Activated T-cell treated with anti-CD3 and anti-CD28 coated beads, Interleukin-2, amount 50 U/mL, for 1 hour (primary cell): ENCODE results near the gene EIF4G2.
"Not testable (repeated sequence)": the region's sequence is repeated elsewhere in the genome, so short reads cannot be mapped to it uniquely, and the experiment has no call there.

Experiments
- DNase-seq: peaks from one replicate; pipeline ENCODE4 v3.0.0-alpha.2; 2020

Gene EIF4G2

DNA sequence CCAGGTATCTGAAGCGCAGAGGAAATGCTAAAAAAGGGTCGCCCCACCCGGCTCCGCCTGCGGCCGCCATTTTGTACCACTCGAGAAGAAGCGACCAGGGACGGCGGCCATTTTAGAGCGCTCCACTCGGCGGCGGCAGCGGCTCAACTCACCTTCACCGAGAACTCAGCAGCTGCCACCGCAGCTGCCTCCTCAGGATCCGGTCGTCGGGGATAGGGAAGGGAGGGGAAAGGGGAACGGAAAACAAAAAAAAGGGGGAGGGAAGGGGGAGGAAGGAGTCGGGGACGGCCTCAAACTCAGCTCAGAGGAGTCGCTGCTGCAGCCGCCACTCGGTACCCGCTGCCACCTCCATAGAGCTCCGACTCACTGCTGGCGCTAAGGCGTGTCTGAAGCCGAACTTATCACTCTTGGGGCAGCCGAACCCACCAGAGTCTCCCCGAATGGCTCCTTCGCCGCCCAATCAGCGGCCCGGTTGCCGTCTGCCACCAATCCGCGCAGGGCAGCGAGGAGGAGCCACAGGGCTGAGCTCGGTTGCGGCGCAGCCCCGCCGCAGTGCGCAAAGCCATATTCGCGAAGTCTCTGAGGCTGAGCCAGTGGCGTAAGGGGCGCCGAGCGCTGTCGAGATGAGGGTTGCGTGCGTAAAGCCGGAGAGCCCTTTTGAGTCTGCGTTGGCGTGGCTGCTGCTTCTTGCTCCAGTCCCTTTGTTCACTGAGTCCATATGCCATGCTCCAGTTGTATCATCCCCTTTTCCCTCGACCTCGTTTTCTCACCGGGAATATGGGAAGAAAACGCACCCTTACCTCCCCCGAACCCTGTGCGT is at the start of gene EIF4G2:
Gene EIF4G2, minus strand, starts transcription at position 374 of the 820 bp plus-strand sequence.
- peak; percentile 99 for DNase-seq

DNA sequence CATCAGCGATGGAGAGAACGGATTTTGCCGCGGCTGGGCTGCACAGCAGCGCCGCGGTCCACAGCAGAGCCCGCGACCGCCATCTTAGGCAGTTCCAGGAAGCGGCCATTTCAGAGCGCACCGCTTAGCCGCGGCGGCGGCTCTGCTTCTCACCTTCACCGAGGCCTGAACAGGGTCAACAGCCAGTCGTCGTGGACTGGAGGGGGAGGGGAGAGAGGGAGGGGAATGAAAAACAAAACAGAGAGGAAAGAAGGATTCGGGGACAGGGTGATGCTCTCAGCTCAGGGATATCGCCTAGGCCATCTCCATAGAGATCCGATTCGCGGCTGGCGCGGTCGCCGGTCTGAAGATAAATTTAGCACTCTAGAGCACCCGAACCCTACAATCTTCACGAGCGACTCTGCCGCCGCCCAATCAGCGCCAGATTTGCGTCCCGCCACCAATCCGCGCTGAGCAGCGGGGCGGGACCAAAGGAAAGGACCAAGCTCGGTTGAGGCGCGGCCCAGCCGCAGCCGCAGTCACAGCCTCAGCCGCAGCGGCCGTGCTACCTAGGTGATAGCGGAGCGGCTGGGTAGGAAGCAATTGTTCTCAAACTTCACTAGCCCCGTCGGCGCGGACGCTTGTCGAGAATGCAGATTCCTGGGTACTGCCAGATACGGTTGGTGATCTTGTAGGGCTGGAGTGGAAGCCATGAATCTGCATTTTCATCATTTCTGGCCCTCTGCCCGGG is 49.1 kb upstream of the EIF4G2 start, which contains the start of gene ZBED5:
Gene ZBED5, minus strand, starts transcription at position 345 of the 730 bp plus-strand sequence. CDS start 3,108 bp downstream, outside the sequence.
- peak; percentile 95 for DNase-seq

DNA sequence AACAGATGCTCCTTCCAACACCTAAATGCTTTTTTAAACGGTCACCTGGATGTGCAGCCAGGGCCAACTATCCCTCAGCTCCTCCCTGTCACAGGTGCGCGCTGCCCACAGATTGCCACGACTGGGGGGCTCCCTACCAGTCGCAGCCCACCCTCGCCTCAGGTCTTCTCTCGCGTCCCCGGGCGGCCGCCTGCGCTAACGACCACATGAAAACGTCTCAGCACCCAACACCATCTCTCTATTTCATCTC is 48.7 kb upstream of the EIF4G2 start:
- DNase-seq = no peak

DNA sequence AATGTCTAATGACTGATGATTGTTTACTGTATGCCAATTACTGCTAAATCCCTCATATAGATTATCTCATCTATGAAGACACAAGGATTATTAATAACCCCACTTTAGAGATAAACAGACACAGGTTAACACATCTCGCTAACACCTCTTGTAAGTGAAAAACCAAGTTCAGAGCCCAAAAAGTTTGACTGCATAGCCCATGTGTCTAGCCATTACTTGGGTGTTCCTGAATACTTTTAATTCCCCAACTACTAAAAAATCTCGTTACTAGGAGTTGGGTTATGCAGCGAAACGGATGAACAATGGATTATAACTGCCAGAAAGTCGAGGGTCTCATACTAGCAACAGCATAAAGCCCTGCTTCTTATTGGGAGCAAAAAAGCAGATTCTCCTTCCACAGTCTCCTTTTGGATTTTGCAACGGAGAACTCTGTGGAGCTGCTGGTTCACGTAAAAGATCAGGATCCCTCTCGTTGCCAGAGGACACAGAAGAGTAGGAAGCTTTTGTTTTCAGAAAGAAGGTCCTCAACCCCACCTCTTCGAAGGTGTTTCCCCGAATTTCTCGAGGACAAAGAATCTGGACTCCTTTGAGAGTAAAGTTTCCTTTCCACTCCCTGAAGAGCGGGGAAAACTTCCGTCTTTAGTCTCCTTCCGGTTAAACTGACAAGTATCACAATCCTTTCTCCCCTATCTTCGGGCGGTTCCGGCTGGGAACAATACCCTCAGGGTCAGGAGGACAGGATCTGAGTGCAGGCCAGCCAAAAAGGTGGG is 48.1 kb upstream of the EIF4G2 start:
- DNase-seq = no peak

GRCh38 chr11:10855295-10855694 is 46.6 kb upstream of the EIF4G2 start:
- DNase-seq = no peak

- no peak for DNase-seq
Measured at GRCh38 chr11:10847960-10848860, 39.5 kb upstream of the EIF4G2 start.

- DNase-seq = no peak
Measured at GRCh38 chr11:10846660-10847059, 37.9 kb upstream of the EIF4G2 start.

- no peak for DNase-seq
Measured at GRCh38 chr11:10845589-10845988, 36.9 kb upstream of the EIF4G2 start.

DNA sequence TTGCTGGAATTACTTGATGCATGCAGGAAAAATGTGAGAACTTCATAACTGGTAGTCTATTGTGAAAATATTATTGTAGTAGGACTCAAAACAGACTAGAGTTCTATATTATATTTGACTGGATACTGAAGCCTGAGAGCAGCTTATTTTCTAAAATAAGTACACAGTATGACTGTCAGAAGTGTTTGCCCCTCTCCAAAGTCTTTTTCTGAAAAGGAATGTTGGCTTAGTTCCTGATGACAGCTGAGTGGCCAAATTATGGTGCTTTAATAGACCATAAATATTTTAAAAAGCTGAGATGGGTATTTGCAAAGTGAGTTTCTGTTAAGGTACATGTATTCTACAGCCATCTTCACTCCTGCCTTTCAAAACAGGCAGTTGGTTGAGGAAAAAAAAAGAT is 36.1 kb upstream of the EIF4G2 start:
- DNase-seq = no peak

DNA sequence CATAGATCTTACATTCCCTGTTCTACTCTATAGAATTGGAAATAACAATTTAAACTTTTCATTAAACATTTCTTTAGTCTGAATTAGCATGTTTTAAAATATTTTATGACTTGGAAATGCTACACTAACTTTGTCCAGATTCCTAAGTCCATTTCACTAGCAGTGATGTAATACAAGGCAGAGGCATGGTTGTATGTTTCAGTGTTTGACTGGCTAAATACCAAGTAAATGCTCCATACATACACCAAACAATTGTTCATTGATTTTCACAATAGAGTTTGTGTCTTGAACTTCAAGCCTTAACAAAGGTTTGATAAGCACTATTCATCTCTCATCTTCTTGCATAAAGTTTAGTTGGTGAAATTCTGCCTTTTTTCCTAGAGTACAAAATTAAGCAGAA is 35.6 kb upstream of the EIF4G2 start:
- no peak for DNase-seq

DNA sequence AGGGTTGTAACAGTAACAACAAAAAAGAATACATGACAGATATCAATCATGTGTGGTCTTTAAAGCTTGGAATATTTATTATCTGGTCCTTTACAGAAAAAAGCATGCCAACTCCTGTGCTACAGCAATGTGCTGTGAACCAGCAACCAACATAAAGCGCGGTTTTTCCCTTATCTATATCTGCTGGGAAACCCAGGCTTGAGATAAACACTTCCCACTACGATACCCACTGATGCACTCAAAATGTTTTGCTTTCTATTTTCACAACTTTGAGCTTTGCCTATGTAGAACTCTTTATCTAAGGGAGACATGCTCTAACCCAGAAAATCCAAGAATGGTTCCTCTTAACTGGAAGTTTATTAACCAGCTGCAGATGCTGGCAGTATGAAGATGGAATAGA is 30.2 kb upstream of the EIF4G2 start:
- no peak for DNase-seq

DNA sequence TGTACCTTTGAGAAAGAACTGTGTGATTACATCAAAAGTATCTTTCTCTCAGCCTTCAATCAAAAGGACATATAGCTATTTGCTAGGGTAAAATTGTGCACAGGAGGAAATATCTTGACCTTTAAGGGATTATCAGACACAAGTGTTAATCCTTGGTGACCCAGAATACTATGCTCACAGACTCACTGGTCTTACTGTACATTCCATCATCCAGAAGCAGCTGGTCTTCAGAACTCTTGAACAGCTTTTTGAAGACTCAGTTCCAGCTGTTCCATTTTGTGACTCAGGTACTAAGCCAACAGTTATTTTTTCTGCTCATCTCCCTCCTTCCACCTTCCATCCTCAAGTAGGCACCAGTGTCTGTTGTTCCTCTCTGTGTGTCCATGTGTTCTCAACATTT is 29.4 kb upstream of the EIF4G2 start:
- no peak for DNase-seq

- not testable (repeated sequence) for DNase-seq
Measured at GRCh38 chr11:10836884-10837283, 28.2 kb upstream of the EIF4G2 start.

DNA sequence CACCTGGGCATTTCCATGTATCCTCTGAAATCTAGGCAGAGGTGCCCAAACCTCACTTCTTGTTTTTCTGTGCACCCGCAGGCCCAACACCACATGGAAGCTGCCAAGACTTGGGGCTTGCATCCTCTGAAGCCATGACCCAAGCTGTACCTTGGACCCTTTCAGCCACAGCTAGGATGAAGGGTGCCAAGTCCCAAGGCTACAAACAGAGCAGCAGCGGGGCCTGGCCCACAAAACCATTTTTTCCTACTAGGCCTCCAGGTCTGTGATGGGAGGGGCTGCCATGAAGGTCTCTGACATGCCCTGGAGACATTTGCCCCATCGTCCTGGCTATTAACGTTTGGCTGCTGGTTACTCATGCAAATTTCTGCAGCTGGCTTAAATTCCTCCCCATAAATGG is 20.4 kb upstream of the EIF4G2 start:
- DNase-seq = no peak

DNA sequence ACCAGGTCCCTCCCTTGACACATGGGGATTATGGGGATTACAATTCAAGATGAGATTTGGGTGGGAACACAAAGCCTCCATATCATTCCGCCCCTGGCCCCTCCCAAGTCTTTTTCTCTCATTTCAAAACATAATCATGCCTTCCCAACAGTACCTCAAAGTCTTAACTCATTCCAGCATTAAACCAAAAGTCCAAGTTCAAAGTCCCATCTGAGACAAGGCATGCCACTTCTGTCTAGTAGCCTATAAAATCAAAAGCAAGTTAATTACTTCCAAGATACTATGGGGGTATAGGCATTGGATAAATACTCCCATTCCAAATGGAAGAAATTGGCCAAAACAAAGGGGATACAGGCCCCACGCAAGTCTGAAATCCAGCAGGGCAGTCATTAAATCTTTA is 19.7 kb upstream of the EIF4G2 start:
- no peak for DNase-seq

DNA sequence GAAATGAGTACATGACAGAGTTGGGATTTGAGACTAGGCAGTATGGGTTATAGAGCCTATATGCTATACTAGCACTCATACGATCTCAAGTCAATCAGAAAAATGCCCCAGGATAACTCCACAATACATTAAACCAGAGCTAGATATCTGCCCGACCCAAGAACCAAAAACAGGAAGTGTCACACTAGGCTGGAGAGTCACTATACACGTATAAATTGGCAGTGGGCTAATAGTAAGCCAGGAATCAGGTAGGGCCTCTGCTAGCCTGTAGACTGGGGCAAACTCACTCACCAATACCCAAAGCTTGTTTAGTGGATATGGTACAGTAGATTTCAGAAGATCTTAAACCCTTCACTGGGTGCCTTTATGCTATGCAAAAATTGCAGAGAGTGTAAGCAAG is 16.2 kb upstream of the EIF4G2 start:
- no peak for DNase-seq

DNA sequence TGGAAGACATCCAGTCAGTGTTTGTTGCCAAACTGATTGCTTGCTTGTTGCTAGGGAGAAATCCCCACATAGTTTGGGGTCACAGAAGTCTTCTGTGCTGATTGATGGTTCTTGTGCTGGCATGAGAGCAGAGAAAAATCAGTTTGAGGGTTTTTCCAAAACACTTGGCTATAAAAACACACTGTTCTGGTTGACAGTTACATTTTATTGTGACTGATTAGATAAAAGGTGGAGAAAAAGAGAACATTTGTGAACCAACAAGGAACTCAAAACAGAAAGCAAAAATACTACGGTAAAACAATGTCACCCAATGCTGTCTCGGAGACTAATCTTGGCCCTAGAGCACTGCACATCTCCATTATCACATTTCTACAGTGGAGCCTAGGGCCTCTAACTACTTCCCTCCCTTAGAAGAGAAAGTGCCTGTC is 14.4 kb upstream of the EIF4G2 start:
- no peak for DNase-seq

GRCh38 chr11:10822491-10822890 is 13.8 kb upstream of the EIF4G2 start:
- DNase-seq = not testable (repeated sequence)

GRCh38 chr11:10818594-10818993 is 9.9 kb upstream of the EIF4G2 start:
- no peak for DNase-seq

DNA sequence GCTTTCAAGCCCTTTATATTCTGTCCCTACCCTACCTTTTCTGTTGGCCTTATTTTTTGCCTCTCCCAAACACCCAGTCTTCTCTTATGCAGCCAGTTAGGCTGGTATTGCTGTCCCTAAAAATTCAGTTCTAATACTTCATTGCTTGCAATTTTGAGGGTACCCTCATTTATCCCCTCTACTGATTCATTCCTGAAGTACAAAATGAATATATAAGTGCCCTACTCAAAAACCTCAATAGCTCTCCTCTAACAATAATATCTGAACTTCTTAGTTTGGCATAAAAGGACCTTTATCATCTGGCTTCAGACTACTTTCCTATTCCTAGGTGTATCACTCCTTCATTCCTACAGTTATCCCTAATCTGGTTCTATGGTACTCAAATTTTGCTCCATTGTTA is 5.2 kb upstream of the EIF4G2 start:
- no peak for DNase-seq

DNA sequence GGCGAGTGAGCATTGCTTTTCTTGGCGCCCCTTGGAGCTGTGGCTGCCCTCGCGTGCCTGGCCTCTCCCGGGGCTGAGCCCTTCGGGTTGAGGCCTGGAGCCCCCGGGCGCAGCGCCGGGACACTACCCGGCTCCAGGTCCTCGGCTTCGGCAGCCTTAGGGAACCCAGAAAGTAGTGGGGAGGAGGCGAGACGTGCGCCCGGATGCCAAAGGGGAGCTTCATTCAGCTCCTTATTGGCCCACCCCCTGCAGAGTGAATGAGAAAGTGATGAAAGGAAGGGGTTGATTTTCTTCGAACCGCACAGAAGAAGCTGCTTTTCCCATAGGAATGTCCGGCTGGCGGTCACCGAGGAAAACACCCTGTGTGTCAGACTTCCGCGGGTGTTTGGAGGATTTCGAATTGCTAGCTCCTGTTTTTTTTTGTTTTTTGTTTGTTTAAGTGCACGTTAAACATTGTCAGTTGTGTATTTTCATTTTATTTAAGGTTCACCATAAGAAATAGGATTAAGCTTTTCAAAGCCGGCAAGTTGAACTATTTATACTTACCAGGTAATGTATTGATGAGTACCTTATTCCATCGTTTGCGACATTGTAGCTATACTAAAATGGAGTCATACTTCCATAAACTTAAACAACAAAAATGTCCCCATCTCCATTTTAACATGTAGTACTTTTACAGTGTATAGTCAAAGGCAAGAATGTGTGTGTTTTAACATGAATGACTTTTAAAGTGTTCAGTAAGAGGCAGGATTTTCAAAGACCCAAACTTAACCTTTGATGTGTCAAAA is 841 bp upstream of the EIF4G2 start:
- no peak for DNase-seq

DNA sequence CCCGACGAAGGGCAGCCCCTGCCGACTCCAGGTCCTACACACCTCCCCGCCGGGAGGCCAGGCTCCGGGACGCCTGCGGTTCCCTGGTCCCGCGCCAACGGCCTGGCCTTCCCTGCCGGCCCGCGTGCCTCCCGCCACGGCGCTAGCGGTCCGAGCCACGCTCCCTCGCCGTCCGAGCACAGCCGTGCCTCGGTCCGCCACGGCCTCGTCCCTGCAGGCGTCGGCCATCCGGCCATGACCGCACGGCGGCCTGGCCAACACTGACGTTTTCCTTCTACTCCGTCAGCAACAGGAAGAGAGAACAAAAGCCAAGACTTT is 532 bp downstream of the EIF4G2 start:
- no peak for DNase-seq
